HG03064 (cell line): ENCODE data around the gene TNFSF4.
A peak's percentile ranks its signal among the peaks of the same experiment; 100 is the strongest.

Experiments
- ATAC-seq: cut with Tn5 transposase; IDR thresholded peaks from one replicate; pipeline ENCODE4 v1.9.1; 2021; ENCODE audit warnings: low read depth; ENCODE audit not compliant: unreplicated experiment

TNFSF4 gene

GRCh38 chr1:173212952-173213491, 5.9 kb upstream of the TNFSF4 start:
- ATAC-seq, result peak; percentile 81

GRCh38 chr1:173210716-173211231, 3.6 kb upstream of the TNFSF4 start:
- ATAC-seq, result no peak

- no peak for ATAC-seq
These were observed 3.2 kb upstream of the TNFSF4 start for GRCh38 chr1:173210283-173210682.

- ATAC-seq, result no peak
These were observed 1.7 kb upstream of the TNFSF4 start for GRCh38 chr1:173208868-173209267.

GRCh38 chr1:173208146-173208545, 1.0 kb upstream of the TNFSF4 start:
- ATAC-seq, result no peak

- no peak for ATAC-seq
These were observed 1.7 kb downstream of the TNFSF4 start for GRCh38 chr1:173205146-173206051.

- no peak for ATAC-seq
These were observed 2.4 kb downstream of the TNFSF4 start for GRCh38 chr1:173204693-173205092.

GRCh38 chr1:173202424-173203145, 4.5 kb downstream of the TNFSF4 start:
- ATAC-seq, result no peak

- no peak for ATAC-seq
These were observed 5.2 kb downstream of the TNFSF4 start for GRCh38 chr1:173201969-173202368.

- ATAC-seq, result peak; percentile 80
These were observed 11.5 kb downstream of the TNFSF4 start for GRCh38 chr1:173195596-173196088.

- ATAC-seq, result no peak
These were observed 13.5 kb downstream of the TNFSF4 start for GRCh38 chr1:173193639-173194038.

GRCh38 chr1:173191011-173191705, 16.0 kb downstream of the TNFSF4 start:
- ATAC-seq, result no peak

- ATAC-seq, result no peak
These were observed 16.8 kb downstream of the TNFSF4 start for GRCh38 chr1:173190101-173190936.

- no peak for ATAC-seq
These were observed 19.4 kb downstream of the TNFSF4 start for GRCh38 chr1:173187671-173188237.

GRCh38 chr1:173181791-173182190, 25.3 kb downstream of the TNFSF4 start:
- ATAC-seq, result no peak

- ATAC-seq, result no peak
These were observed 30.9 kb downstream of the TNFSF4 start for GRCh38 chr1:173176246-173176645.

- no peak for ATAC-seq
These were observed 31.5 kb downstream of the TNFSF4 start for GRCh38 chr1:173175514-173176145.

- no peak for ATAC-seq
These were observed 33.7 kb downstream of the TNFSF4 start for GRCh38 chr1:173173388-173173787.

- ATAC-seq, result no peak
These were observed 36.0 kb downstream of the TNFSF4 start for GRCh38 chr1:173171152-173171551.
